WERI-Rb-1 (cell line): ENCODE data around the gene CDH18.

Source experiments
- DNase-seq: peaks from one replicate; pipeline ENCODE4 v3.0.0-alpha.2; 2020
- H3K27ac ChIP-seq: fragments of 250-450 bp; sonication (Bioruptor Pico); 2 replicates; pipeline ENCODE4 v1.5.1; 2020; ENCODE audit warnings: mild to moderate bottlenecking, moderate library complexity
- H3K27me3 ChIP-seq: fragments of 250-450 bp; sonication (Bioruptor Pico); 2 replicates; pipeline ENCODE4 v1.5.1; 2021; ENCODE audit warnings: mild to moderate bottlenecking, low read depth, moderate library complexity; ENCODE audit not compliant: insufficient read depth, severe bottlenecking
- H3K36me3 ChIP-seq: fragments of 250-450 bp; sonication (Bioruptor Pico); 2 replicates; pipeline ENCODE4 v1.5.1; 2020; ENCODE audit warnings: mild to moderate bottlenecking, moderate library complexity
- H3K4me3 ChIP-seq: 2 replicates; pipeline ENCODE4 v1.5.1; 2011; ENCODE audit warnings: low read depth, mild to moderate bottlenecking, control low read depth, low read length
- H3K9me3 ChIP-seq: fragments of 250-450 bp; sonication (Bioruptor Pico); 2 replicates; pipeline ENCODE4 v1.5.1; 2021; ENCODE audit warnings: mild to moderate bottlenecking, moderate library complexity; ENCODE audit not compliant: severe bottlenecking
- CTCF ChIP-seq: IDR thresholded peaks from 2 replicates; pipeline ENCODE4 v1.5.1; 2011; ENCODE audit warnings: low read depth, mild to moderate bottlenecking, control low read depth, inconsistent platforms, low read length

The CDH18 gene

GRCh38 chr5:19960451-19960850, 27.5 kb downstream of the CDH18 start:
- Histone ChIP-seq H3K27me3 (no peaks in the 10 kb centered on the region), H3K9me3 (no peaks in the 10 kb centered on the region), H3K36me3 (no peaks in the 10 kb centered on the region), H3K27ac (no peak overlapping the region), H3K4me3 (no peak overlapping the region)
- no peak for TF ChIP-seq CTCF
- no peak for DNase-seq

- no peak for TF ChIP-seq CTCF
Measured at GRCh38 chr5:19959830-19960384, 28.1 kb downstream of the CDH18 start.

GRCh38 chr5:19950897-19951296, 37.1 kb downstream of the CDH18 start:
- Histone ChIP-seq H3K27ac (no peak overlapping the region), H3K36me3 (no peaks in the 10 kb centered on the region), H3K9me3 (no peaks in the 10 kb centered on the region), H3K4me3 (no peak overlapping the region), H3K27me3 (no peaks in the 10 kb centered on the region)
- TF ChIP-seq CTCF, result no peak
- DNase-seq, result no peak

More at GRCh38 chr5:19959830-19960384, 28.1 kb downstream of the CDH18 start:
- Histone ChIP-seq H3K27me3 (no peaks in the 10 kb centered on the region), H3K36me3 (no peaks in the 10 kb centered on the region), H3K4me3 (no peak overlapping the region), H3K9me3 (no peaks in the 10 kb centered on the region), H3K27ac (no peak overlapping the region)
- no peak for DNase-seq

GRCh38 chr5:19940192-19940591, 47.8 kb downstream of the CDH18 start:
- no peak overlapping the region for H3K27ac ChIP-seq
- H3K27me3 ChIP-seq, result no peaks in the 10 kb centered on the region
- no peaks in the 10 kb centered on the region for H3K36me3 ChIP-seq
- TF ChIP-seq CTCF, result no peak
- no peak for DNase-seq
- H3K9me3 ChIP-seq, result no peaks in the 10 kb centered on the region
- no peak overlapping the region for H3K4me3 ChIP-seq

GRCh38 chr5:19930451-19930850, 57.5 kb downstream of the CDH18 start:
- Histone ChIP-seq H3K27ac (no peak overlapping the region), H3K4me3 (no peak overlapping the region), H3K27me3 (no peaks in the 10 kb centered on the region), H3K9me3 (no peaks in the 10 kb centered on the region), H3K36me3 (no peaks in the 10 kb centered on the region)
- no peak for TF ChIP-seq CTCF
- DNase-seq, result no peak
